ENCODE measurements around the gene OVOL3.

DNA sequence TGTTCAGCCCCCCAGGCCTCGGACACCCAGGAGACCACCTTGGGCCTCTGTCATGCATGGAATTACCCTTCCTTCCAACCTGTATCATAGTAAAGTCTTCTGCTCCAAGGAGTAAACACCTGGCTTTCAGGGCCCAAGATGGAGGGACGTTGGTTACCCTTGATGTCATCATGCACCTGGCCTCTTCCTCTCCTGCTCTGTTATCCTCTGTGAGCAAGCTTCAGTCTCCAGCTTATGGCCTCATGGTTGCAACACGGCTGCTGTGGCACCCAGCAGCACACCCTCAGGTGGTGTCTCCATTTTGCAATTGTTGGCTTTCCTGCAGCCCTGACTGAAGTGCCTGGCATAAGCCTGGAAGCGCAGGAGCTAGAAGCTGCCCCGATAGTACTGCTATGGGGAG, 4.0 kb upstream of the OVOL3 start:
- TF ChIP-seq, protein P1, sequence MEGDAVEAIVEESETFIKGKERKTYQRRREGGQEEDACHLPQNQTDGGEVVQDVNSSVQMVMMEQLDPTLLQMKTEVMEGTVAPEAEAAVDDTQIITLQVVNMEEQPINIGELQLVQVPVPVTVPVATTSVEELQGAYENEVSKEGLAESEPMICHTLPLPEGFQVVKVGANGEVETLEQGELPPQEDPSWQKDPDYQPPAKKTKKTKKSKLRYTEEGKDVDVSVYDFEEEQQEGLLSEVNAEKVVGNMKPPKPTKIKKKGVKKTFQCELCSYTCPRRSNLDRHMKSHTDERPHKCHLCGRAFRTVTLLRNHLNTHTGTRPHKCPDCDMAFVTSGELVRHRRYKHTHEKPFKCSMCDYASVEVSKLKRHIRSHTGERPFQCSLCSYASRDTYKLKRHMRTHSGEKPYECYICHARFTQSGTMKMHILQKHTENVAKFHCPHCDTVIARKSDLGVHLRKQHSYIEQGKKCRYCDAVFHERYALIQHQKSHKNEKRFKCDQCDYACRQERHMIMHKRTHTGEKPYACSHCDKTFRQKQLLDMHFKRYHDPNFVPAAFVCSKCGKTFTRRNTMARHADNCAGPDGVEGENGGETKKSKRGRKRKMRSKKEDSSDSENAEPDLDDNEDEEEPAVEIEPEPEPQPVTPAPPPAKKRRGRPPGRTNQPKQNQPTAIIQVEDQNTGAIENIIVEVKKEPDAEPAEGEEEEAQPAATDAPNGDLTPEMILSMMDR (IDR thresholded peaks at IDR 0.05; ENCODE audit: borderline replicate concordance, extremely low read depth, low read length, poor library complexity, severe bottlenecking) = no peak
- no peak for TF ChIP-seq EZH2 (IDR thresholded peaks at IDR 0.05; ENCODE audit: borderline replicate concordance, low read depth, low read length, severe bottlenecking)

All from DND-41 (cell line).